Measurements from ENCODE around the gene EDA. TPM values are rescaled to one million over a fixed set of nuclear protein-coding genes. Genes with fewer than 3 reads are reported as not detected.

EDA gene
- total RNA-seq, 4 donors from 2014 or later: 2.8 to 11.7 (median 7.1) TPM

DNA sequence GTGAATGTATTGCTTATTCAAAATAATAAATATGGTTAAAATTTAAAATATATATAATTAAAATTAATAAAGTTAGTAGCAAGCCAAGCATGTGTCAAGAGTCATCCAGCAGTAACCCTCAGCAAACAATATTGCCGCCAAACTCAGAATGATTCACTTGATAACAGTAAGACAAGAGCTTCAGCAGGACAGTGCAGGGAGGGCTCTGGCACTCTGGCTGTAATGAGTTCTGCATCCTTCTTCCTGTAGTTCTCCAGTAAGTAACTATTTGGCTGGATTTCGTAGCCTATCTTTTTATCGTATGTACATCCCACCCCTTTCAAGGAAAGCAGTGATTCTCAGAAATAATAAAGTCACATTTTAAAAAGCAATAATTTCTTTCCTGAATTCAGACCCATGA lies 464.0 kb downstream of the EDA start:
- Histone ChIP-seq H3K4me3 (no peak overlapping the region), H3K4me1 (no peaks in the 10 kb centered on the region), H3K36me3 (no peaks in the 10 kb centered on the region), H3K9me3 (no peaks in the 10 kb centered on the region), H3K27me3 (no peaks in the 10 kb centered on the region), H3K27ac (no peak overlapping the region)
- ATAC-seq: no peak
- TF ChIP-seq EP300 (IDR thresholded peaks at IDR 0.05) (no peak), POLR2A (IDR thresholded peaks at IDR 0.05) (no peak), POLR2AphosphoS5 (IDR thresholded peaks at IDR 0.05) (no peak)
- TF ChIP-seq, protein P1, sequence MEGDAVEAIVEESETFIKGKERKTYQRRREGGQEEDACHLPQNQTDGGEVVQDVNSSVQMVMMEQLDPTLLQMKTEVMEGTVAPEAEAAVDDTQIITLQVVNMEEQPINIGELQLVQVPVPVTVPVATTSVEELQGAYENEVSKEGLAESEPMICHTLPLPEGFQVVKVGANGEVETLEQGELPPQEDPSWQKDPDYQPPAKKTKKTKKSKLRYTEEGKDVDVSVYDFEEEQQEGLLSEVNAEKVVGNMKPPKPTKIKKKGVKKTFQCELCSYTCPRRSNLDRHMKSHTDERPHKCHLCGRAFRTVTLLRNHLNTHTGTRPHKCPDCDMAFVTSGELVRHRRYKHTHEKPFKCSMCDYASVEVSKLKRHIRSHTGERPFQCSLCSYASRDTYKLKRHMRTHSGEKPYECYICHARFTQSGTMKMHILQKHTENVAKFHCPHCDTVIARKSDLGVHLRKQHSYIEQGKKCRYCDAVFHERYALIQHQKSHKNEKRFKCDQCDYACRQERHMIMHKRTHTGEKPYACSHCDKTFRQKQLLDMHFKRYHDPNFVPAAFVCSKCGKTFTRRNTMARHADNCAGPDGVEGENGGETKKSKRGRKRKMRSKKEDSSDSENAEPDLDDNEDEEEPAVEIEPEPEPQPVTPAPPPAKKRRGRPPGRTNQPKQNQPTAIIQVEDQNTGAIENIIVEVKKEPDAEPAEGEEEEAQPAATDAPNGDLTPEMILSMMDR (IDR thresholded peaks at IDR 0.05): no peak
- 34 to 62% methylated on average over 2 to 3 of the region's 3 CpGs for WGBS, 2 donors (ENCODE audit: low coverage in 1 of 2)

DNA sequence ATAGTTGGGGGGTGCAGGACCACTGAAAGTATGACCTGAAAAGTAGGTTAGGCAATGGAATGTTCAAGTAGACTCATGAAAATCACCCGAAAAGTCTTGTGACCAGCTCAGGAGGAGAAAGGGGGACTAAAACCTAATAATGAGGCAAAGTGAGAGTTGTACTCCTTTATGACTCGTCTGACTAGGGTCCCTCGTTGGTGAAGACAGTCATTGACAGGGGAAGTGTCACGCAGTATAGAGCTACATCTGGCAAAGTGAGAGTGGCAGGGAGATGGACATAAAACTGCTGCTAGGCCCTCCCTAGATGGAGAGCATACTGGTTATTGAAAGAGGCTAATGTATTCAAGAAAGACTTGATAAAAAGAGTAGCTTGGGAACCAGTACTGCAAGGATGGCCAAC lies 466.8 kb downstream of the EDA start:
- no peak for ATAC-seq
- no peak overlapping the region for H3K27ac ChIP-seq
- TF ChIP-seq, protein P1 (IDR thresholded peaks at IDR 0.05): no peak
- TF ChIP-seq EP300 (IDR thresholded peaks at IDR 0.05) (no peak), POLR2A (IDR thresholded peaks at IDR 0.05) (no peak), POLR2AphosphoS5 (IDR thresholded peaks at IDR 0.05) (no peak)
- H3K9me3 ChIP-seq: no peaks in the 10 kb centered on the region
- no peaks in the 10 kb centered on the region for H3K36me3 ChIP-seq
- H3K4me3 ChIP-seq: no peak overlapping the region
- 72% methylated on average over 4 of the region's 4 CpGs; no CpG with 5 or more reads in 1 of the 2 donors for WGBS, 2 donors (ENCODE audit: low coverage in 1 of 2)
- H3K27me3 ChIP-seq: no peaks in the 10 kb centered on the region
- H3K4me1 ChIP-seq: peaks cover 0 to 3% (median 0%) of the 10 kb centered on the region in 3 donors

DNA sequence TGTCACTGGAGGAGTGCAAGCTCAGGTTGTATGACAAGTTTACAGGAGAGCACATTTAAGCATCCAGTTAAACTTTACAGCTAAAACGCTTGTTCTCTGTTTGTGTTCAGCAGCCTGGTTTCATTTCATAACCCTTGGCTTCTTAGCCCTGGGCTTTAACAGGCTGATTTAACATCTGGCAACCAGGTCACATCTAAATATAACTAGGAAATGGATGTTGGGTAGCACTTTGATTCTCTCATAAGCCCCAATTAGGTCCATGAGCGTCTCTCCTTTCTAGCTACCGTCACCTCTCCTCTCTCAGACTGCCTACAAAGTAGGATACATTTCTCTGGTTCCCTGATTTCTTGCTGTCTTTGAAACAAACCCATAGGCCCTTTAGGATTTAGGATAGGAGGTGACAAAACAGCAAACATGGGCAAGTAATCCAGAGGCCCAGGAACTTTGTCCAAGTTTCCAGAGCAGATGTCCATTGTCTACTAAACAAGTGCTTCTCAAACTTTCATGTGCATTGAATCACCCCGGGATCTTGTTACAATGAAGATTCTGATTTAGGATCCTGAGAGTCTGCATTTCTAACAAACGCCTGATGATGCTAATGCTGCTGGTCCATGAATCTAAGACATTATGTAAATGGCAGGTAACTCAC lies 468.8 kb downstream of the EDA start:
- ATAC-seq: no peak
- no peak overlapping the region for H3K4me3 ChIP-seq
- H3K27ac ChIP-seq: no peak overlapping the region
- WGBS, 2 donors (ENCODE audit: low coverage in 1 of 2): 56 to 79% methylated on average over 3 of the region's 5 CpGs
- H3K27me3 ChIP-seq: no peaks in the 10 kb centered on the region
- peaks cover 0 to 10% (median 0%) of the 10 kb centered on the region in 3 donors for H3K4me1 ChIP-seq
- no peaks in the 10 kb centered on the region for H3K9me3 ChIP-seq
- TF ChIP-seq, protein P1 (IDR thresholded peaks at IDR 0.05): no peak
- TF ChIP-seq POLR2AphosphoS5 (IDR thresholded peaks at IDR 0.05) (no peak), POLR2A (IDR thresholded peaks at IDR 0.05) (no peak), EP300 (IDR thresholded peaks at IDR 0.05) (no peak)
- no peaks in the 10 kb centered on the region for H3K36me3 ChIP-seq

DNA sequence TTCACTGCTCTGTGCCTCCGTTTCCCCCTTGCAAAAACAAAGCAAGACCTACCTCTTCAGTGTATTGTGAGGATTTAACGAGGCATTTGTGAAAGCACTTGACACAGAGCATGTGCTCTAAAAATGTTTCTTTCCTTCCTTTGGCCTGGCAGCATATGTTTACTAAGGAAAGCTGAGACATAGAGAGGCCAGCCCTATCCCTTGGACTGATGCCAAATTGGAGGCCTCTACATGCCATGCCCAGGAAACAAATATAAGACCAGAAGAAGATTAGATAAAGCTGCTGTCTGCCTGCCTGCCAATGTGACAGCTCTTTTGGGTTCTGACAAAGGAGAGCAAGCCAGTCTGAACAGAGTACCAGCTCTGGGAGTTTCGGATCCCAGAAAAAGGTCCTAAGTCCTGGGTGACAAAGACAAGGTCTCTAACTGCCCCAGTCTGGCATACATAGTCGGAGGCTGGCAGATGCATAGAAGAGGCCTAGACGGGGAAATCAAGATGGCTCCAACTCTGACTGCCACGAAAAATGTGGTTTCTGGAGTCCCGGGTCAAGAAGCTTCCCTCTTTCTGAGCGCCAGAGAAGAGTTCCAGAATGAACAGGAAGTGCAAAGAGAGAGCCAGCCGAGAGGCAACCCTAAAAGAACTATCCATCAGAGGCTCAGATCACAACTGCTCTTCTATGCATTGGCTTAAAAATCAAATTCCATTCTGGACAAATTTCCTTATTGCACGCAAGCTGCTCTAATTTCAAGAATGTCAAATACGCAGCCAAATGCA lies 472.1 kb downstream of the EDA start:
- no peak overlapping the region for H3K4me3 ChIP-seq
- H3K27ac ChIP-seq: no peak overlapping the region
- TF ChIP-seq POLR2A (IDR thresholded peaks at IDR 0.05) (no peak), POLR2AphosphoS5 (IDR thresholded peaks at IDR 0.05) (no peak), EP300 (IDR thresholded peaks at IDR 0.05) (no peak)
- TF ChIP-seq, protein P1 (IDR thresholded peaks at IDR 0.05): no peak
- WGBS, 2 donors (ENCODE audit: low coverage in 1 of 2): 33 to 53% methylated on average over 2 to 8 of the region's 11 CpGs
- no peaks in the 10 kb centered on the region for H3K36me3 ChIP-seq
- no peaks in the 10 kb centered on the region for H3K27me3 ChIP-seq
- no peaks in the 10 kb centered on the region for H3K9me3 ChIP-seq
- peaks cover 0 to 10% (median 0%) of the 10 kb centered on the region in 3 donors for H3K4me1 ChIP-seq
- ATAC-seq: no peak

- H3K9me3 ChIP-seq: no peaks in the 10 kb centered on the region
- no peaks in the 10 kb centered on the region for H3K27me3 ChIP-seq
- H3K4me3 ChIP-seq: no peak overlapping the region
- no peak overlapping the region for H3K27ac ChIP-seq
- ATAC-seq: no peak
- TF ChIP-seq, protein P1 (IDR thresholded peaks at IDR 0.05): no peak
- TF ChIP-seq EP300 (IDR thresholded peaks at IDR 0.05): no peak
- TF ChIP-seq POLR2A (IDR thresholded peaks at IDR 0.05): no peak
- no peak for TF ChIP-seq POLR2AphosphoS5 (IDR thresholded peaks at IDR 0.05)
- no peaks in the 10 kb centered on the region for H3K36me3 ChIP-seq
- peaks cover 0 to 10% (median 0%) of the 10 kb centered on the region in 3 donors for H3K4me1 ChIP-seq
These were observed 472.8 kb downstream of the EDA start for GRCh38 chrX:70088751-70089150.
